Measurements from ENCODE around the gene TRAPPC8. TPM values are rescaled to one million over a fixed set of nuclear protein-coding genes. Genes with fewer than 3 reads are reported as not detected.

Gene TRAPPC8
- polyA plus RNA-seq, 1 donor = 30.9 TPM

DNA sequence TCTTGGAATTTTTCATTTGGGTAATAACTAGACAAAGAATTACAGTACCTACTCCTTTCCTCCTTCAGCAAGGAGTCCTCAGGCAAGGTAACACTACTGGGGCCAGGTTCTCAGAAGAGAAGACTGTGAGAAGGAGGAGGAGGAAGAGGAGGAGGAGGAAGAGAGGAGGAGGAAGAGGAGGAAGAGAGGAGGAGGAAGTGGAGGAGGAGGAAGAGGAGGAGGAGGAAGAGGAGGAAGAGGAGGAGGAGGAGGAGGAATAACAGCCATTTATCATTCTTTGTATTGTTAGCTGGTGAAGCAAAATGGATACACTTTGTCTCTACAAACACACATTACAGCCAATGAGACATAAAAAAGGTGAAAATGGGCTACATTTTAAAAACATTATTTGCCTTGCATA is 149.4 kb downstream of the TRAPPC8 start:
- DNase-seq = no peak

DNA sequence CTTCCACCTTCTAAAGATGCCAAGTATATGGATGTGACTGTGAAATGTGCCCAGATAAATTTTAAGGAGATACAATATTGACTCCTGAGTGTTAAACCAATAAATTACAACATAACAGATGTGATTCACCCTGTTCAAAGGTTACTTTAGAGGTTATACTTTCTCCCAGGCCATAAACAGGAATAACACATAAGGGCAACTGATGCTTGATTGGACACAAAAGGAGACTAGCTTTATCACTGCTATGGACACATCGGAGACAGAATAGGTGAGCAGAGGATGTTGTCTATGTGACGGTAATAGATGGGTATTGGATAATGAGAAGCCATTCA is 150.4 kb downstream of the TRAPPC8 start:
- DNase-seq = no peak

DNA sequence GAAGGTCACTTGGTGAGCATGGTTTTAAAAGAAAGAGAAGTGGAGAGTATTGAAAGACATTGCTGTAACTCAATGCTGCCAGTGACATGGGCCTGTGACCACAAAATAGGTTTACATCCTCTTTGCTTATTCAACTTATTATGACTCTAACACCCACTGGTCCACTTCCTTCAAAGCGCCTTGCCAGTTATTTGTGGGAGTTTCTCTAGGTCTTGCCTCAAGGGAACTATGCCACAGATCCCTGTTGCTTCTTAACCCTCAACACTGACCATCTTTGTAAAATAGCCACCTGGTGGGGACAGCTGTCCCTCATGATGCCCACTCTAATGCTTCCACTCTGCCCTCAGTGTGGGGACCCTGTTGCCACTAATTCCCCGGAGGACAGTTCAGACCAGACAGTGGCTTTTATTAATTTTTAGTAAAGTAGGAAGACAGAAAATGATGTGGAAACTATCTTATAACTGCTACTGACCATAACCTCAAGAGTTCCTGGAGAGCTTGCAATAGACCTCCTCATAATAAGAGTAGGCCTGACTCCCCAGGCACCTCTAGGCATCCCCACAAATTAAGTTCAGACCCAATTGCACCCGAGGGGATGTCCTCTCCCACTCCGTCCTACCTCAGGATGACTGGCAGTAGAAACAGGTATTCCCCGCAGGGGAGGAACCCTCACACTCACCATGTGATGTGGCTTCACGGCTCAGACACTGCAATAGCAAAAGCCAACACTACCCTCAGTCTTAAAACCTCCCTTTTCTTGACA is 150.9 kb downstream of the TRAPPC8 start:
- DNase-seq = no peak

DNA sequence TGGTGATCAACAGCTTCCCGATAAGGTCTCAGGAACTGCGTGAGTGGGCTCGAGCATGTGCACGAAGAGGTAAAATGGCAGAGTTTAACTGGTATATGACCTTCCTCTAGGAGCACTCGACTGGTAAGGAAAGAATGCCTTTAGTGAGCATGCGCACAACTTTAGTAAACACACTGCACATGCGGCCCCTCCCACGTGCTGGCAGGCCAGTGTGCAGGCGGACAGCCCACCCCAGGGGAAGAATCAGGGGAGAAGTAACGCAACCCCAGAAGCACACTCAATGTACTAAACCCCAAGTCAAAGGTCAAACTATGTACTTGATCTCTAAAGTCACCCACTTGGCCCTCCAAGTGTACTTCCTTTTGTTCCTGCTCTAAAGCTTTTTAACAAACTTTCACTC is 153.5 kb downstream of the TRAPPC8 start:
- DNase-seq = no peak

DNA sequence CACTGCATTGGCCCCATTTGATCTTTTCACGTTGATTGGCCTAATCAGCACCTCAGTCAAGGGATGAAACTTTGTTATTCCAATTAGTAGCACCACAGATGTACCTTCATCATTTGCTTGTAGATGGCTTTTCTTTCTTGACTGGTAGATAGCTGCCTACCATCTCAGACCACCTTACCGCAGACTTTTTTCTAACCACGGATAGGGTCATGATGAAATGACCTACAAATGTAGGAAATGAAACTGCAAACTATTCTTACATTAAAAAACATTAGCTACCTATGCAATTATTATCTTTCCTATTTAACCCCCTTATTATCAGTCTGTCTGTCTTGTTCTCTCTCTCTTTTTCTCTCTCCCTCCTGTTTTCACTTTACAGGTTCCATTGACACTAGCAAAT is 159.9 kb downstream of the TRAPPC8 start:
- no peak for DNase-seq

Other genes starting within 250 kb of the TRAPPC8 start
- 0.34 TPM for gene SLC25A52, start 182.2 kb downstream of the TRAPPC8 start, polyA plus RNA-seq (ENCODE audit: insufficient read length)
- 16.0 TPM for gene RNF125, start 75.7 kb upstream of the TRAPPC8 start, polyA plus RNA-seq (ENCODE audit: insufficient read length)
- gene RNF138, start 148.7 kb upstream of the TRAPPC8 start, polyA plus RNA-seq (ENCODE audit: insufficient read length) = 23.8 TPM
- not detected for gene MEP1B, start 246.9 kb upstream of the TRAPPC8 start, polyA plus RNA-seq (ENCODE audit: insufficient read length)